ENCODE data around the gene MACROH2A1. TPM values are rescaled to one million over a fixed set of nuclear protein-coding genes. Genes with fewer than 3 reads are reported as not detected.

The MACROH2A1 gene
- total RNA-seq, 1 donor from 2014 or later, result 218 TPM

GRCh38 chr5:135396459-135397055 lies 2.5 kb downstream of the MACROH2A1 start:
- no peak for DNase-seq

GRCh38 chr5:135395866-135396265 lies 3.2 kb downstream of the MACROH2A1 start:
- no peak for DNase-seq

GRCh38 chr5:135395451-135395850 lies 3.6 kb downstream of the MACROH2A1 start:
- DNase-seq, result no peak

GRCh38 chr5:135394095-135394494 lies 4.9 kb downstream of the MACROH2A1 start:
- no peak for DNase-seq

GRCh38 chr5:135393691-135394090 lies 5.3 kb downstream of the MACROH2A1 start:
- no peak for DNase-seq

GRCh38 chr5:135393229-135393628 lies 5.8 kb downstream of the MACROH2A1 start:
- no peak for DNase-seq

GRCh38 chr5:135392256-135392655 lies 6.8 kb downstream of the MACROH2A1 start:
- no peak for DNase-seq

- DNase-seq, result no peak
These were observed 7.2 kb downstream of the MACROH2A1 start for GRCh38 chr5:135391869-135392255.

- no peak for DNase-seq
These were observed 7.7 kb downstream of the MACROH2A1 start for GRCh38 chr5:135391116-135391868.

- no peak for DNase-seq
These were observed 10.1 kb downstream of the MACROH2A1 start for GRCh38 chr5:135388860-135389435.

- DNase-seq, result no peak
These were observed 11.4 kb downstream of the MACROH2A1 start for GRCh38 chr5:135387629-135387960.

GRCh38 chr5:135386886-135387628 lies 12.0 kb downstream of the MACROH2A1 start:
- peak; percentile 74 for DNase-seq

- no peak for DNase-seq
These were observed 12.9 kb downstream of the MACROH2A1 start for GRCh38 chr5:135386096-135386495.

- no peak for DNase-seq
These were observed 13.5 kb downstream of the MACROH2A1 start for GRCh38 chr5:135385576-135385975.

- no peak for DNase-seq
These were observed 14.1 kb downstream of the MACROH2A1 start for GRCh38 chr5:135384898-135385297.

- no peak for DNase-seq
These were observed 15.1 kb downstream of the MACROH2A1 start for GRCh38 chr5:135383803-135384495.

GRCh38 chr5:135382981-135383380 lies 16.1 kb downstream of the MACROH2A1 start:
- DNase-seq, result no peak

GRCh38 chr5:135382106-135382790 lies 16.8 kb downstream of the MACROH2A1 start:
- DNase-seq, result no peak

GRCh38 chr5:135379046-135379654 lies 19.9 kb downstream of the MACROH2A1 start:
- DNase-seq, result no peak

- DNase-seq, result no peak
These were observed 21.0 kb downstream of the MACROH2A1 start for GRCh38 chr5:135377751-135378680.

All from tongue (tissue), 2 donors.